HCT116 (cell line): ENCODE results near the gene MAMLD1.

Source experiments
- ATF3 ChIP-seq: IDR thresholded peaks from 2 replicates; pipeline ENCODE4 v1.6.1; 2012
- CEBPB ChIP-seq: IDR thresholded peaks from 2 replicates; pipeline ENCODE4 v1.6.1; 2012; ENCODE audit warnings: low read depth
- CTCF ChIP-seq, 3 experiments: fragments of 200-600 bp in 1 of 3; sonication (generic) in 1 of 3; IDR thresholded peaks in 2 of 3; conservative IDR thresholded peaks in 1 of 3; 2 replicates each; pipeline ENCODE4 v1.5.1; 2012 to 2017; ENCODE audit warnings: low read depth in 2 of 3, low read length in 2 of 3, antibody characterized with exemption in 1 of 3, borderline replicate concordance in 1 of 3, control low read depth in 1 of 3, mild to moderate bottlenecking in 1 of 3, mixed read lengths in 1 of 3, mixed run types in 1 of 3, moderate library complexity in 1 of 3; ENCODE audit not compliant: insufficient read depth in 1 of 3
- EZH2 ChIP-seq: fragments of 200-600 bp; sonication (generic); IDR thresholded peaks from 2 replicates; pipeline ENCODE4 v1.6.1; 2017; ENCODE audit warnings: antibody characterized with exemption, mixed run types
- EZH2phosphoT487 ChIP-seq: fragments of 200-600 bp; IDR thresholded peaks from 2 replicates; pipeline ENCODE4 v1.6.1; 2018; ENCODE audit warnings: antibody characterized with exemption, borderline replicate concordance
- POLR2A ChIP-seq: IDR thresholded peaks from 2 replicates; pipeline ENCODE4 v1.7.0; 2011; ENCODE audit warnings: borderline replicate concordance; ENCODE audit not compliant: insufficient read depth, insufficient read length; ENCODE audit errors: extremely low read depth
- POLR2AphosphoS5 ChIP-seq: IDR thresholded peaks from 2 replicates; pipeline ENCODE4 v1.6.1; 2011; ENCODE audit warnings: mild to moderate bottlenecking, low read depth, low read length, moderate library complexity
- REST ChIP-seq: IDR thresholded peaks from 2 replicates; pipeline ENCODE4 v1.6.1; 2012; ENCODE audit warnings: low read depth
- TCF7L2 ChIP-seq: IDR thresholded peaks from 2 replicates; pipeline ENCODE4 v1.7.0; 2011; ENCODE audit warnings: borderline replicate concordance, inconsistent platforms; ENCODE audit not compliant: insufficient read depth, insufficient read length; ENCODE audit errors: extremely low read depth

- no peak for TF ChIP-seq CEBPB
- TF ChIP-seq POLR2AphosphoS5: no peak
- TF ChIP-seq CTCF (IDR thresholded peaks at IDR 0.05 in 2 of 3, conservative IDR thresholded peaks at IDR 0.05 in 1 of 3; ENCODE audit: borderline replicate concordance in 1 of 3, insufficient read depth in 1 of 3, low read depth in 2 of 3, low read length in 2 of 3): no peak
- TF ChIP-seq TCF7L2: no peak
- TF ChIP-seq EZH2phosphoT487: no peak
- no peak for TF ChIP-seq POLR2A
- no peak for TF ChIP-seq REST
- no peak for TF ChIP-seq EZH2
- no peak for TF ChIP-seq ATF3
These were observed 182.0 kb downstream of the MAMLD1 start for GRCh38 chrX:150544835-150545770.
